ENCODE data around the gene DRP2.
"Not testable (repeated sequence)": the region's sequence is repeated elsewhere in the genome, so short reads cannot be mapped to it uniquely, and the experiment has no call there.

Gene DRP2

GRCh38 chrX:101241531-101241930 is 21.9 kb downstream of the DRP2 start:
- no peak for DNase-seq (ENCODE audit: low read depth in 1 of 2, low spot score in 1 of 2)

- DNase-seq (ENCODE audit: low read depth in 1 of 2, low spot score in 1 of 2): no peak
Observed at GRCh38 chrX:101252634-101253033, 33.0 kb downstream of the DRP2 start.

- no peak for DNase-seq (ENCODE audit: low read depth in 1 of 2, low spot score in 1 of 2)
Observed at GRCh38 chrX:101257448-101258258, 38.1 kb downstream of the DRP2 start.

- DNase-seq (ENCODE audit: low read depth in 1 of 2, low spot score in 1 of 2): no peak
Observed at GRCh38 chrX:101258259-101258581, 38.6 kb downstream of the DRP2 start.

GRCh38 chrX:101260435-101260834 is 40.8 kb downstream of the DRP2 start:
- DNase-seq (ENCODE audit: low read depth in 1 of 2, low spot score in 1 of 2): no peak

- DNase-seq (ENCODE audit: low read depth in 1 of 2, low spot score in 1 of 2): no peak
Observed at GRCh38 chrX:101262590-101262989, 43.0 kb downstream of the DRP2 start.

GRCh38 chrX:101263766-101264165 is 44.2 kb downstream of the DRP2 start:
- no peak for DNase-seq (ENCODE audit: low read depth in 1 of 2, low spot score in 1 of 2)

GRCh38 chrX:101265869-101266428 is 46.4 kb downstream of the DRP2 start:
- no peak for DNase-seq (ENCODE audit: low read depth in 1 of 2, low spot score in 1 of 2)

- DNase-seq (ENCODE audit: low read depth in 1 of 2, low spot score in 1 of 2): no peak
Observed at GRCh38 chrX:101274198-101274597, 54.6 kb downstream of the DRP2 start.

- no peak for DNase-seq (ENCODE audit: low read depth in 1 of 2, low spot score in 1 of 2)
Observed at GRCh38 chrX:101276238-101276637, 56.7 kb downstream of the DRP2 start.

- peak in 1 of 2 donors; percentile 2 for DNase-seq (ENCODE audit: low read depth in 1 of 2, low spot score in 1 of 2)
Observed at GRCh38 chrX:101287402-101287801, 67.8 kb downstream of the DRP2 start.

GRCh38 chrX:101290957-101291603 is 71.5 kb downstream of the DRP2 start, which contains the start of gene TAF7L:
Gene TAF7L (minus strand): TSS chrX:101291334. CDS start chrX:101287543, 3,791 bp downstream.
- DNase-seq (ENCODE audit: low read depth in 1 of 2, low spot score in 1 of 2): no peak

GRCh38 chrX:101295603-101296002 is 76.0 kb downstream of the DRP2 start:
- not testable (repeated sequence) for DNase-seq (ENCODE audit: low read depth in 1 of 2, low spot score in 1 of 2)

GRCh38 chrX:101303790-101304189 is 84.2 kb downstream of the DRP2 start:
- no peak for DNase-seq (ENCODE audit: low read depth in 1 of 2, low spot score in 1 of 2)

Data from activated CD4-positive, alpha-beta T cell treated with anti-CD3 and anti-CD28 coated beads, Interleukin-2, amount 50 U/mL, for 24 hours (primary cell).